Breast epithelium (tissue), 4 donors: ENCODE measurements around the gene TEAD4. TPM values are rescaled to one million over a fixed set of nuclear protein-coding genes. Genes with fewer than 3 reads are reported as not detected.

Experiments
- DNase-seq, 2 donors: peaks; one replicate each; pipeline ENCODE4 v3.0.0-alpha.2; 2019; ENCODE audit warnings: low spot score in 2 of 2
- H3K27ac ChIP-seq, 2 donors: fragments of 200-600 bp; sonication (generic) in 1 of 2; one replicate each; pipeline ENCODE4 v1.5.1; 2016 to 2019; ENCODE audit warnings: mild to moderate bottlenecking in 1 of 2
- H3K27me3 ChIP-seq, 2 donors: fragments of 200-600 bp; sonication (generic) in 1 of 2; one replicate each; pipeline versions ENCODE4 v1.5.1 to v1.6.0; 2017 to 2019; ENCODE audit warnings: control low read depth in 1 of 2, mild to moderate bottlenecking in 1 of 2
- H3K36me3 ChIP-seq: fragments of 200-600 bp; one replicate; pipeline ENCODE4 v1.5.1; 2019
- H3K4me1 ChIP-seq, 2 donors: fragments of 200-600 bp; sonication (generic); one replicate each; pipeline ENCODE4 v1.5.1; 2016 to 2019; ENCODE audit warnings: control low read depth in 1 of 2
- H3K4me3 ChIP-seq, 3 donors: fragments of 200-600 bp; sonication (generic); 1 replicate in 2 of 3; 2 replicates in 1 of 3; pipeline ENCODE4 v1.5.1; 2016 to 2019; ENCODE audit warnings: mild to moderate bottlenecking in 3 of 3, moderate library complexity in 2 of 3
- H3K9me3 ChIP-seq, 2 donors: fragments of 200-600 bp; sonication (generic) in 1 of 2; one replicate each; pipeline ENCODE4 v1.5.1; 2016 to 2019; ENCODE audit warnings: control low read depth in 1 of 2
- POLR2A ChIP-seq: fragments of 450-650 bp; IDR thresholded peaks from one replicate; pipeline ENCODE4 v1.6.1; 2016; ENCODE audit warnings: antibody characterized with exemption, mild to moderate bottlenecking, moderate library complexity
- POLR2AphosphoS5 ChIP-seq, 3 donors: sonication (generic); formaldehyde crosslinking; IDR thresholded peaks; one replicate each; pipeline ENCODE4 v1.6.1; 2017; ENCODE audit warnings: antibody characterized with exemption in 3 of 3
- intact Hi-C: fragments of 100-400 bp; cut with DNase I; formaldehyde crosslinking; loops from one replicate; pipeline ENCODE4 v1.15.1; 2023; ENCODE audit warnings: low total_unique reads
- total RNA-seq, 3 donors: library from RNA; depleted of rRNA; stranded (reverse); fragments of >200 nt; gene quantifications; one replicate each; pipeline ENCODE4 v1.1.0, GENCODE V29; 2016
- TF ChIP-seq, protein P1 (sequence below), 3 donors: fragments of 450-650 bp; IDR thresholded peaks; one replicate each; pipeline ENCODE4 v1.5.1; 2016 to 2017; ENCODE audit warnings: antibody characterized with exemption in 3 of 3, mild to moderate bottlenecking in 3 of 3, moderate library complexity in 3 of 3

The TEAD4 gene
- total RNA-seq, 3 donors from 2014 or later: 2.4 to 24.3 (median 12.6) TPM

- intact Hi-C loops: no loop called here
- no peak for DNase-seq
- no peak for TF ChIP-seq POLR2AphosphoS5 (IDR thresholded peaks at IDR 0.05)
- TF ChIP-seq, protein P1, sequence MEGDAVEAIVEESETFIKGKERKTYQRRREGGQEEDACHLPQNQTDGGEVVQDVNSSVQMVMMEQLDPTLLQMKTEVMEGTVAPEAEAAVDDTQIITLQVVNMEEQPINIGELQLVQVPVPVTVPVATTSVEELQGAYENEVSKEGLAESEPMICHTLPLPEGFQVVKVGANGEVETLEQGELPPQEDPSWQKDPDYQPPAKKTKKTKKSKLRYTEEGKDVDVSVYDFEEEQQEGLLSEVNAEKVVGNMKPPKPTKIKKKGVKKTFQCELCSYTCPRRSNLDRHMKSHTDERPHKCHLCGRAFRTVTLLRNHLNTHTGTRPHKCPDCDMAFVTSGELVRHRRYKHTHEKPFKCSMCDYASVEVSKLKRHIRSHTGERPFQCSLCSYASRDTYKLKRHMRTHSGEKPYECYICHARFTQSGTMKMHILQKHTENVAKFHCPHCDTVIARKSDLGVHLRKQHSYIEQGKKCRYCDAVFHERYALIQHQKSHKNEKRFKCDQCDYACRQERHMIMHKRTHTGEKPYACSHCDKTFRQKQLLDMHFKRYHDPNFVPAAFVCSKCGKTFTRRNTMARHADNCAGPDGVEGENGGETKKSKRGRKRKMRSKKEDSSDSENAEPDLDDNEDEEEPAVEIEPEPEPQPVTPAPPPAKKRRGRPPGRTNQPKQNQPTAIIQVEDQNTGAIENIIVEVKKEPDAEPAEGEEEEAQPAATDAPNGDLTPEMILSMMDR (IDR thresholded peaks at IDR 0.05): no peak
- TF ChIP-seq POLR2A: no peak
- no peaks in the 10 kb centered on the region for H3K9me3 ChIP-seq
- H3K36me3 ChIP-seq: no peaks in the 10 kb centered on the region
- no peaks in the 10 kb centered on the region for H3K4me1 ChIP-seq
- H3K27me3 ChIP-seq: no peaks in the 10 kb centered on the region
- H3K27ac ChIP-seq: no peak overlapping the region
- no peak overlapping the region for H3K4me3 ChIP-seq
These were observed 58.1 kb downstream of the TEAD4 start for GRCh38 chr12:3017281-3017680.

- Histone ChIP-seq H3K36me3 (no peaks in the 10 kb centered on the region), H3K9me3 (no peaks in the 10 kb centered on the region), H3K27me3 (no peaks in the 10 kb centered on the region), H3K27ac (no peak overlapping the region), H3K4me1 (no peaks in the 10 kb centered on the region), H3K4me3 (no peak overlapping the region)
- TF ChIP-seq POLR2AphosphoS5 (IDR thresholded peaks at IDR 0.05) (no peak), POLR2A (no peak)
- TF ChIP-seq, protein P1 (IDR thresholded peaks at IDR 0.05): no peak
- no peak for DNase-seq
- intact Hi-C loops: no loop called here
These were observed 59.2 kb downstream of the TEAD4 start for GRCh38 chr12:3018284-3019004.

DNA sequence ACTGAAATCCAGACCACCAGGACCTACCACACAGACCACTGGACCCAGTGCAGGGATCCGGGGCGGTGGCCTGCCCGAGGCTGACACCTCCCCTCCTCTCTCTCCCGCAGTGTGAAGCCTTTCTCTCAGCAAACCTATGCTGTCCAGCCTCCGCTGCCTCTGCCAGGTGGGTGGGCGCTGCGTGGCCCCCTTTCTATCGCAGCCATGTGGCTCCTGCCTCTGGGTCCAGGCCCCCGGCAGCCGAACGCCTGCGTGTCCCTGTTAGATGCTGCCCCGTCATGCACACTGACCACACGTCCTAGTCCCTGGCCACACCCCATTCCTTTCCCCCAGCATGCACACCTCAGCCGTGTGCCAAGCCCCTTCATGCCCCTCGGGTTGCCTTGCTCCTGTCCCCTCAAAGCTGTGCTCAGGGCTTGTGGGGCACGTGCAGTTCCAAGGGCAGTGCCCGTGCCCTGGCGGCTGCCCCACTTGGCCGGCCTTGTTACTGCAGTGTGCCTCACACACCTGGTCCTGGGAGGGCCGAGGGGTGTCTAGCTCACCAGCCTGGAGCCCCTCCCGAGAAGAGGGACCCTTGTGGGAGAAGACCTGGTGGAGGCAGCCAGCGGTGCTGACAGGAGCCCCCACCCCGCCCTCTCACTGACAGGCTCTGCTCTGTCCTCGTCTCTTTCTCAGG lies 59.9 kb downstream of the TEAD4 start:
- Histone ChIP-seq H3K36me3 (no peaks in the 10 kb centered on the region), H3K4me3 (no peak overlapping the region), H3K9me3 (no peaks in the 10 kb centered on the region), H3K27me3 (no peaks in the 10 kb centered on the region), H3K4me1 (no peaks in the 10 kb centered on the region), H3K27ac (no peak overlapping the region)
- DNase-seq: no peak
- intact Hi-C loops: no loop called here
- TF ChIP-seq POLR2A (no peak), POLR2AphosphoS5 (IDR thresholded peaks at IDR 0.05) (no peak)
- TF ChIP-seq, protein P1 (IDR thresholded peaks at IDR 0.05): no peak

DNA sequence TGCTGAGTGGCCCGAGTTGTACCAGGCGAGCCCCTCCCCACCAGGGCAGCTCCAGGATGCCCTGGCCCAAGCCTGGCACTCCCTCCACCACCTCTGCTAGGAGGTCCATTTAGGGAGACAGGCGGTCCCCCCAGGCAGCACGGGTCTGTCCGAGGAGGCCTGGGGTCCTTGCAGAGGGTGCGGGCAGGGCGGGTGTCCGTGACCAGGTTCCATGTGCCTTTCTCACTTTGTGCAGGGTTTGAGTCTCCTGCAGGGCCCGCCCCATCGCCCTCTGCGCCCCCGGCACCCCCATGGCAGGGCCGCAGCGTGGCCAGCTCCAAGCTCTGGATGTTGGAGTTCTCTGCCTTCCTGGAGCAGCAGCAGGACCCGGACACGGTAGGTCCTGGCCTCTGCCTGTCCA lies 61.2 kb downstream of the TEAD4 start:
- Histone ChIP-seq H3K9me3 (no peaks in the 10 kb centered on the region), H3K36me3 (no peaks in the 10 kb centered on the region), H3K27ac (no peak overlapping the region), H3K4me1 (no peaks in the 10 kb centered on the region), H3K27me3 (no peaks in the 10 kb centered on the region), H3K4me3 (no peak overlapping the region)
- intact Hi-C loops: no loop called here
- DNase-seq: no peak
- TF ChIP-seq POLR2AphosphoS5 (IDR thresholded peaks at IDR 0.05) (no peak), POLR2A (no peak)
- TF ChIP-seq, protein P1 (IDR thresholded peaks at IDR 0.05): no peak

- TF ChIP-seq, protein P1 (IDR thresholded peaks at IDR 0.05): no peak
- TF ChIP-seq POLR2A (no peak), POLR2AphosphoS5 (IDR thresholded peaks at IDR 0.05) (no peak)
- no peaks in the 10 kb centered on the region for H3K27me3 ChIP-seq
- no peak for DNase-seq
- intact Hi-C loops: no loop called here
- H3K9me3 ChIP-seq: no peaks in the 10 kb centered on the region
- no peaks in the 10 kb centered on the region for H3K4me1 ChIP-seq
- no peak overlapping the region for H3K4me3 ChIP-seq
- H3K36me3 ChIP-seq: no peaks in the 10 kb centered on the region
- H3K27ac ChIP-seq: no peak overlapping the region
These were observed 61.7 kb downstream of the TEAD4 start for GRCh38 chr12:3020850-3021435.
